ENCODE measurements around the gene STK16.

STK16 gene

DNA sequence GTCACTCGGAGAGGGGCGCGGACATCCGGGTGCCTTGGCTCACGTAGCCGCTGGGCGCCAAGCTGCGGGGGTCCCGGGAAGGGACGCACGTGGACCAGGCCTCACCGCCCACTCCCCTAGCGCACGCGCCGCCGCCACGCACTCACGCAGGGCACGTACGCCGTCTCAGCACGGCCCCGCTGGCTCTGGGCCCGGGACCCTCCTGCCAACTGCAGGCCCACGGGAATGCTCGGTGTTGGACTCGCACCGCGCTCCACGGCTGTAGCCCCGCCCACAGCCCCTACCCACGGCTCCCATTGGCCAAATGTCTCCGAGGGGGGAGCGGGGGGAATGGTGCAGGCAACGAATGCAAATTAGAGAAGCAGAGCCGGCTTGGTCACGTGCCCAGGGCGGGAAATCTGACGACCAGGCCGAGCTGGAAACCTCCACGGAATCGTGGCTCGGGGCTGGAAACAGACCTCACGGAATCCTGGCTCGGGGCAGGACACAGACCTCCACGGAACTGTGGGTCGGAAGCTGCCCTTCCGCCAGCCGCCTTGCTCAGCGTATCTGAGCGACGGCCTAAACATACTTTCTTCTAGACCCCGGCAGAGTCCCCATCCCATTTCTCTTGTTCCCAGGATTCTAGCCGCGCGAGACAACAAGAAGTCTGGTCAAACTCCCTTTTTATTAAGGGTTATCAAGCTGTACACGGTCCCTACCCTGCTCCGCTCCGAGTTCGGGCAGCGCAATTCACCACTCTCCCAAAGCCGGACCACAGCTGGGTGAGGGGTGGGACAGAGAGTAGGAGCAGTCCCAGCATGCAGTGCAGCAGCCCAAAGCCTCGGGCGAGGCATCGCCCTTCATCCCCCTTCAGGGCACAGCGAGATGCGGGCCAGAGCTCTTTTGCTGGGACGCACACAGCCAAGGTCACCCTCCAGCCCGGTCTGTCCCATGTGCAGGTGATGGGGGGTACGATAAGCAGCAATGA lies 26.3 kb upstream of the STK16 start, which contains the start of gene ABCB6:
TSS of gene ABCB6 (minus strand) at position 227 of the 970 bp plus-strand sequence. CDS start 285 bp downstream, outside the sequence.
- DNase-seq = peak; percentile 95 to 97
- TF ChIP-seq POLR2A (IDR thresholded peaks at IDR 0.05; ENCODE audit: low read length) (peak; percentile 95), GATA1 (IDR thresholded peaks at IDR 0.05; ENCODE audit: low read depth, low read length) (no peak)

GRCh38 chr2:219219784-219220532 lies 25.3 kb upstream of the STK16 start:
- DNase-seq = no peak
- TF ChIP-seq GATA1 (IDR thresholded peaks at IDR 0.05; ENCODE audit: low read depth, low read length) (no peak), POLR2A (IDR thresholded peaks at IDR 0.05; ENCODE audit: low read length) (no peak)

GRCh38 chr2:219220652-219221402 lies 24.5 kb upstream of the STK16 start:
- peak in 1 of 2 experiments; percentile 60 for DNase-seq
- TF ChIP-seq POLR2A (IDR thresholded peaks at IDR 0.05; ENCODE audit: low read length) (no peak), GATA1 (IDR thresholded peaks at IDR 0.05; ENCODE audit: low read depth, low read length) (no peak)

- TF ChIP-seq GATA1 (IDR thresholded peaks at IDR 0.05; ENCODE audit: low read depth, low read length) (no peak), POLR2A (IDR thresholded peaks at IDR 0.05; ENCODE audit: low read length) (no peak)
- no peak for DNase-seq
Observed at GRCh38 chr2:219221957-219222518, 23.2 kb upstream of the STK16 start.

DNA sequence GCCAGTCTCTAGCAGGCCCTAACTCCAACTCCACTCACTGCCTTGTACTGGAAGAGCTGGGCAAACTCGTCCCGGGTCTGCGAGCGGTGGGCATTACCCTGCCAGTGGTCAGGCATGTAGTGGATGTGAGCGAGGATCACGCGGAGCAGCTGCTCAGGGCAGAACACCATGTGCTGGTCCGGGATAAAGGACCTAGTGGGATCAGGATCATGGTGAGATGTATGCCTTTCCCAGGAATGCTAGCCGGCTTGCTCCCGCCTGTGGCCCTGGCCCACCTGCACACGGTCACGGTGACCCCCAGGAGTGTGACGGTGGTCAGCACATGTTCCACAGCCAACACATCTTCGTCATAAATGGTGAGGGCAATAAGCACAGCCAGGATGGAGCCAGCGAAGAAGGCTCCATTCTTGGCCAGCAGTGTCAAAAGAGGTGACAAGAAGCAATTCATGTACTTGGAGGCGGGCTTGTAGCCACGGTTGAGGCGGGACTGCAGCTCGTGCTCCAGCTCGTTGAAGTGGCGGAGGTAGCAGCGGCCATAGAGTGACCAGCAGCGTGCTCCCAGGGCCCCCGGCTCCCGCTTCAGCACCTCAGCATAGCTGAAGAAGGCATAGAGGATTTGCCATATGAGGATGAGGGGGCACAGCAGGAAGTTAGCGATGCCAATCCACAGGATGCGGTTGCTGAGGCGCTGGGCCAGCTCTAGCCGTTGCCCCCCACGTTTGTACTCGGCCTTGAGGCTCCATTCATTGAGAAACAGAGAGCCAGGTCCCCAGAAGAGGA lies 21.3 kb upstream of the STK16 start:
- DNase-seq = no peak
- TF ChIP-seq GATA1 (IDR thresholded peaks at IDR 0.05; ENCODE audit: low read depth, low read length) = no peak
- no peak for TF ChIP-seq POLR2A (IDR thresholded peaks at IDR 0.05; ENCODE audit: low read length)

- DNase-seq = no peak
- no peak for TF ChIP-seq GATA1 (IDR thresholded peaks at IDR 0.05; ENCODE audit: low read depth, low read length)
- TF ChIP-seq POLR2A (IDR thresholded peaks at IDR 0.05; ENCODE audit: low read length) = no peak
Observed at GRCh38 chr2:219225350-219225749, 19.9 kb upstream of the STK16 start.

DNA sequence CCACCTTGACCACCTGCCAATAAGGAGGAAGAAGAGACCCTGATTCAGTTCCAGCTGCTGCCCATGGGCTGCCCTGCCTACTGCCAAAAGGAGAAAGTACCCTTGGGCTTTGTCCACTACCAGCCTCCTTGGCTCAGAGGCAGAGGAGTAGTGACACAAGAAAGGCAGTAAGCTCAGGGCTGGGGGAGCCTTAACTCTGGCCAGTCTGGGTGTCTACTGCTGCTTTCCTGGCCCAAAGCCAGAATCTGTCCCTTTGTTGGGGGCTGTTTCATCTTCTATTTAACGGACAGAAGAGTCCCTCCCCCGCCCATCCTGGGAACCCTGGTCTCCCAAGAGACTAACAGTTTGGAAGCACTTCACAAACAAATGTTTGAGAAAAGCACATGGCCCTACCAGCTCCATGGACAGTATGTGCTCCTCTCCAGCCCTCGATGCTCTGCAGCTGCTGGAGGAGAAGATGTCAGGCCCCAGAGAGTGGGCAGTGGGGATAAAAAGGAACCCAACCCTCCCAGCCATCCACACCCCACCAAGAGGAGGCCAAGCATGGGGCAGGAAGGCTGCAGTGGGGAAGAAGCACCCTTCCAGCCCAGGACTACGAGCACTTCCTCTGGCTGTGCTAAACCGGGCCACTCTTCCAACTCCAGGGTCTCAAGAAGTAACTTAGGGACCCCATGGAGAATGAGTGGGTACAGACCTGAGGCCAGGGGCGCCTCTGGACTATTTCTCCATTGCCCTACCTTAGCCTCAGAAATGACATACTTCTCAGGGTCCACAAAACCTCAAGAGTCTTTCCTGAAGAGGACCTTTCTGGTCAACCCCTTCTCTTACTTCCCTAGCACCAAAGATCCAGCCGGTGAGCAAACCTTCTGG lies 17.0 kb upstream of the STK16 start:
- TF ChIP-seq GATA1 (IDR thresholded peaks at IDR 0.05; ENCODE audit: low read depth, low read length) (no peak), POLR2A (IDR thresholded peaks at IDR 0.05; ENCODE audit: low read length) (no peak)
- peak; percentile 50 to 64 for DNase-seq

DNA sequence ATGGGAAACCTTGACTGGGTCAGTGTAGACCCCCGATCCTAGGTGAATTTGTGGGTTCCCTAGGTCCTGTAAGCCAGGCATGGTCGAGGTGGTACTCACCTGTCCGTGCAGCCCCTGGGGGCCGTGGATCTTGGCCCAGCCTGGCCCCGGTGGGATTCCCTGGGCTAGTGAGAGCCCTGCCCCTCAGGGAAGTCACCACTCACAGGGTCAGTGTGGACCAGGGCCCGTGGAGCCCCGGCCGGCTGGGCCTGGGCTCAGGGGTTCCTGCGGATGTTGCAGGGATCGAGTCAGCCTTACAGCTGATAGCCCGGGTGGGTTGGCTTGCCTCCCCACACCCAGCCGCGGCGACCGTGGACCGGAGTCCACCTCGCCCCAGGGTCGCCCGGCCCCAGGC lies 16.4 kb upstream of the STK16 start:
- TF ChIP-seq POLR2A (IDR thresholded peaks at IDR 0.05; ENCODE audit: low read length) (no peak), GATA1 (IDR thresholded peaks at IDR 0.05; ENCODE audit: low read depth, low read length) (no peak)
- no peak for DNase-seq

- TF ChIP-seq GATA1 (IDR thresholded peaks at IDR 0.05; ENCODE audit: low read depth, low read length) (no peak), POLR2A (IDR thresholded peaks at IDR 0.05; ENCODE audit: low read length) (peak; percentile 93)
- peak; percentile 99 for DNase-seq
Observed at GRCh38 chr2:219229305-219230058, 15.8 kb upstream of the STK16 start, which contains the start of the genes ANKZF1 and ATG9A. ANKZF1 (plus strand) TSS chr2:219229806; CDS start chr2:219230258, 452 bp downstream. ATG9A (minus strand) TSS chr2:219229636; CDS start chr2:219228024, 1,612 bp downstream.

- peak; percentile 71 to 80 for DNase-seq
- TF ChIP-seq GATA1 (IDR thresholded peaks at IDR 0.05; ENCODE audit: low read depth, low read length) (no peak), POLR2A (IDR thresholded peaks at IDR 0.05; ENCODE audit: low read length) (peak; percentile 66)
Observed at GRCh38 chr2:219230059-219230540, 15.2 kb upstream of the STK16 start.

DNA sequence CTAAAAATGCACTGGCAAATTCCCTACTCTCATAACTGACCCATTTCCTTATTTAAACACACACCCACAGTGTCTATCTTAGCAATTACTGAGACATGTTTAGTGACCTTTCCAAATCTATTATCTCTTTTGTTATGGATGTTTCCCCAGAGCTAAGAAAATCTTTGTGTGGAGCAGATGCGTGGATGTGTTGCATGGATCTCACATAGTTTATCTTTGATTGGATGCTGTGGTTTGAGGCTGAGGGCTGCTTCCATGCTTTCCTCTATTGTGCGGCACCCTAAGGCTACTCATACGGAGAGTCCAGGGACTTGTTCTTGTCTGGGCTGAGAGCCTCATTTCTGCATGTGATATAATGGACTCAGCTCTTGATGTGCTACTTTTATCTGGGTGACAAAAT lies 10.9 kb upstream of the STK16 start:
- no peak for DNase-seq
- TF ChIP-seq GATA1 (IDR thresholded peaks at IDR 0.05; ENCODE audit: low read depth, low read length) (no peak), POLR2A (IDR thresholded peaks at IDR 0.05; ENCODE audit: low read length) (no peak)

Data from erythroblast (primary cell).